Glutamatergic neuron (in vitro differentiated cells): Measurements from ENCODE around the gene KCNG2. TPM values are rescaled to one million over a fixed set of nuclear protein-coding genes. Genes with fewer than 3 reads are reported as not detected.

Experiments used
- DNase-seq: peaks from one replicate; pipeline ENCODE4 v3.0.0; 2022
- H3K27ac Mint-ChIP-seq: one replicate; pipeline ENCODE4 v1.8.0; 2020; ENCODE audit warnings: mild to moderate bottlenecking, mixed read lengths, inconsistent platforms; ENCODE audit not compliant: unreplicated experiment
- H3K27me3 Mint-ChIP-seq: one replicate; pipeline ENCODE4 v1.8.0; 2020; ENCODE audit warnings: mild to moderate bottlenecking, moderate library complexity, mixed read lengths, inconsistent platforms; ENCODE audit not compliant: unreplicated experiment
- H3K36me3 Mint-ChIP-seq: one replicate; pipeline ENCODE4 v1.8.0; 2020; ENCODE audit warnings: mild to moderate bottlenecking, mixed read lengths, inconsistent platforms; ENCODE audit not compliant: unreplicated experiment
- H3K4me1 Mint-ChIP-seq: one replicate; pipeline ENCODE4 v1.8.0; 2020; ENCODE audit warnings: mild to moderate bottlenecking, low read depth, mixed read lengths, inconsistent platforms; ENCODE audit not compliant: unreplicated experiment
- H3K4me3 Mint-ChIP-seq: one replicate; pipeline ENCODE4 v1.8.0; 2020; ENCODE audit warnings: mild to moderate bottlenecking, mixed read lengths, inconsistent platforms; ENCODE audit not compliant: unreplicated experiment
- H3K9me3 Mint-ChIP-seq: one replicate; pipeline ENCODE4 v1.8.0; 2020; ENCODE audit warnings: mild to moderate bottlenecking, moderate library complexity, mixed read lengths, inconsistent platforms; ENCODE audit not compliant: unreplicated experiment
- CTCF ChIP-seq: fragments of 200-600 bp; sonication (generic); IDR thresholded peaks from one replicate; pipeline ENCODE4 v1.5.0; 2021; ENCODE audit not compliant: partially characterized antibody, unreplicated experiment
- total RNA-seq: library from RNA; stranded (reverse); fragmentation: NEBNext Ultra II Directional; extraction: Animal tissue kit (Norgen Biotek cat#: 25700); gene quantifications from one replicate; pipeline ENCODE4 v1.2.1, GENCODE V29; 2021; ENCODE audit not compliant: unreplicated experiment

Gene KCNG2
- total RNA-seq, 1 donor from 2014 or later = 1.6 TPM

DNA sequence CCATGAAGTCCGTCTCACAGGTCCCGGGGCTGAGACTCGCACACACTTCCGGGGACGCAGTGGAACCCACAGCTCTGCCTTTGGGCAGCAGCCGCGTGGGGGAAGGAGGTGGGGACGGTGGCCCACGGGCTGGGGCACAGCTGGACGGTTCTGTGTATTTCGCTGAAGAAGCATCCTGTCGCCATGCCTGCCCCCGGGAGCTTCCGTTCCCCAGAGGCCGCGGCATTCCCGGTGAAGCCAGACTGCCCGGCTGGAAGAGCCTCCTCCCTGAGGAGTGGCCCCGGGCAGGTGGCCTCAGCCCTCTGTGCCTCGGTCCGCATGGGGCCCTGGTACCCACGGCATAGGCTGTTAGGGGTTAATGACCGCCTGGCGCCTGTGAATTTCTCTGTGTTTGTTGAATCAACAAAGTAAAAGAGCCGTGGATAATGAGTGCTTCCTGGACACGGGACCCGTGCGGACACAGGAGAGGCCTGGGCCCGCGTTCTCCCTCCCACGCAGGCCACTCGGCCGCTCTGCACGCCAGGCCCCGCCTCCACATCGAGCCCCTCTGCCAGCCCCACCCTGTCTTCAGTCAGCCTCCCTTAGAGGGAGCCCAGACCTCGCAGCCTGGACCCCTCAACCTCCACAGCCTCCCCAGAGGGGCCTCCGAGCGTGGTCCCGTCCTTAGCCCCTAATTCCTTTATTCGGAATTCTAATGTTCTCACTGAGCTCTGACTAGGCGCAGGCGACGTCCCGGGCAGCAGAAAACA, 51.0 kb downstream of the KCNG2 start:
- peaks cover 4% of the 10 kb centered on the region for H3K4me1 Mint-ChIP-seq
- no peak for DNase-seq
- peaks cover 5% of the 10 kb centered on the region for H3K36me3 Mint-ChIP-seq
- peaks cover 3% of the 10 kb centered on the region for H3K27me3 Mint-ChIP-seq
- no peak overlapping the region for H3K27ac Mint-ChIP-seq
- H3K9me3 Mint-ChIP-seq = peaks cover 3% of the 10 kb centered on the region
- H3K4me3 Mint-ChIP-seq = no peak overlapping the region
- TF ChIP-seq CTCF = no peak

DNA sequence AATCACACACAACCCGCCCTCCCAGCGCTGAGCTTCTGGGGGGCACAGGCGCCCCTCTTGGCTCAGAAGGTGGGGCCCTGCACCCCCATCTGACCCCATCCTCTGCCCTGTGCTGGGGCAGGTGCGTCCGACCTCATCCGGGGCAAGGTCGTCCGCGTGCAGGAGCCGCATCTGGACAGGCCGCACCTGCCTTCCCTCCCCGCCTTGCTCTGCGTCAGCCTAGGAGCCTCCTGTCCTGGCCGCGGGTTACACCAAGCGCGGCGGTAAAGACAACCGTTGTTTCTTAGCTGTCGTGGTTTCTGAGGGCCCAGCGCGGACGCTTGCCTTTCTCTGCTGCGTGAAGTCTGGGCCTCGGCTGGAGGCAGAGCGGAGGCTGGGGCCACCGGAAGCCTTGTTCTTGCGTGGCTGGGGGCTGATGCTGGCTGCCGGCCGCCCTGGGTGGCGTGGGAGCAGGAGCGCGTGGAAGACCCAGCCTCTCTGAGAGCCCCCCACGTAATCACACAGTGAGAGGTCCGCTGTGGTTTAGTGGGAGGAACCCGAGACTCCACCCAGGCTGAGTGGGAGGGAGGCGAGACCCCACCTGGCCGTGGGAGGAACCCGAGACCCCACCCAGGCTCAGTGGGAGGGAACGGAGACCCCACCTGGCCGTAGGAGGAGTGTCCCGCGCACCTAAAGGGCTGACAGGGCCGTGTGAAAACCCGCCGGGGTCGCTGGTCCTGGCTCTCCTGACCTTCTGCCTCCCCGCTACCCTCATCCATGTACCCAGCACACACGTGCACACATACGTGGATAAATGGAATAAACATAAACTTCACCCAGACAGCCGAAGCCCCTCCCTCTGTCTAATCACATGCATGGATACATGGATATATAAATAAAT, 51.8 kb downstream of the KCNG2 start:
- no peak for TF ChIP-seq CTCF
- H3K27me3 Mint-ChIP-seq = peaks cover 3% of the 10 kb centered on the region
- H3K9me3 Mint-ChIP-seq = peaks cover 3% of the 10 kb centered on the region
- H3K36me3 Mint-ChIP-seq = peaks cover 5% of the 10 kb centered on the region
- no peak overlapping the region for H3K27ac Mint-ChIP-seq
- no peak overlapping the region for H3K4me3 Mint-ChIP-seq
- H3K4me1 Mint-ChIP-seq = peaks cover 4% of the 10 kb centered on the region
- DNase-seq = no peak

GRCh38 chr18:79850731-79851130, 53.0 kb downstream of the KCNG2 start:
- TF ChIP-seq CTCF = no peak
- H3K27ac Mint-ChIP-seq = no peak overlapping the region
- no peak for DNase-seq
- H3K4me1 Mint-ChIP-seq = peaks cover 11% of the 10 kb centered on the region
- H3K4me3 Mint-ChIP-seq = no peak overlapping the region
- H3K36me3 Mint-ChIP-seq = peaks cover 5% of the 10 kb centered on the region
- peaks cover 7% of the 10 kb centered on the region for H3K27me3 Mint-ChIP-seq
- H3K9me3 Mint-ChIP-seq = peaks cover 6% of the 10 kb centered on the region

DNA sequence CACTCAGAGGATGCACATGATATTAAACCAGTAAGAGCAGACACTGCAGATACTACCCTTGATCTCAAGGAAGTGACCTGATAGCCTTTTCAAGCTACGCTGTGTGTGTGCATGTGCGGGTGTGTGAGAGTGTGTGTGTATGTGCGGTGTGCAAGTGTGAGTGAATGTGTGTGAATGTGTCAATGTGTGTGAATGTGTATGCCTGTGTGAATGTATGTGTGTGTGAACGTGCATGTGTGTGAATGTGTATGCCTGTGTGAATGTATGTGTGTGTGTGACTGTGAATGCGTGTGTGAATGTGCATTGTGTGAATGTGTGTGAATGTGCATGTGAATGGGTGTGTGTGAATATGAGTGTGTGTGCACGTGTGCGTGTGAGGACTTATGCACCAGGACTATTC, 53.8 kb downstream of the KCNG2 start:
- TF ChIP-seq CTCF = no peak
- Mint-ChIP-seq H3K36me3 (peaks cover 5% of the 10 kb centered on the region), H3K27ac (no peak overlapping the region), H3K27me3 (peaks cover 9% of the 10 kb centered on the region), H3K9me3 (peaks cover 7% of the 10 kb centered on the region), H3K4me1 (peaks cover 14% of the 10 kb centered on the region), H3K4me3 (no peak overlapping the region)
- no peak for DNase-seq

GRCh38 chr18:79851950-79852349, 54.2 kb downstream of the KCNG2 start:
- Mint-ChIP-seq H3K27ac (no peak overlapping the region), H3K36me3 (peaks cover 5% of the 10 kb centered on the region), H3K4me3 (no peak overlapping the region), H3K9me3 (peaks cover 7% of the 10 kb centered on the region), H3K27me3 (peaks cover 9% of the 10 kb centered on the region), H3K4me1 (peaks cover 14% of the 10 kb centered on the region)
- DNase-seq = no peak
- TF ChIP-seq CTCF = no peak
